Vagina (tissue), 2 donors: ENCODE results near the gene TDRKH.

Experiments used
- CTCF ChIP-seq, 3 experiments: fragments of 450-650 bp in 2 of 3; fragments of 200-600 bp in 1 of 3; sonication (generic) in 1 of 3; IDR thresholded peaks; one replicate each; pipeline ENCODE4 v1.5.1; 2017 to 2019; ENCODE audit warnings: antibody characterized with exemption in 3 of 3, mild to moderate bottlenecking in 2 of 3, moderate library complexity in 2 of 3
- POLR2A ChIP-seq, 2 donors: fragments of 450-650 bp; IDR thresholded peaks; one replicate each; pipeline ENCODE4 v1.6.1; 2017; ENCODE audit warnings: antibody characterized with exemption in 2 of 2, mild to moderate bottlenecking in 2 of 2, moderate library complexity in 2 of 2
- POLR2AphosphoS5 ChIP-seq, 2 donors: sonication (generic); formaldehyde crosslinking; IDR thresholded peaks; one replicate each; pipeline ENCODE4 v1.9.0; 2017; ENCODE audit warnings: antibody characterized with exemption in 2 of 2, mild to moderate bottlenecking in 2 of 2, low read depth in 1 of 2; ENCODE audit not compliant: insufficient read depth in 1 of 2

- TF ChIP-seq POLR2AphosphoS5 (IDR thresholded peaks at IDR 0.05; ENCODE audit: insufficient read depth in 1 of 2, low read depth in 1 of 2) = peak in 1 of 2 donors; percentile 70
- no peak for TF ChIP-seq POLR2A (IDR thresholded peaks at IDR 0.05)
- TF ChIP-seq CTCF (IDR thresholded peaks at IDR 0.05) = no peak
Observed at GRCh38 chr1:151762941-151763921, 27.1 kb downstream of the TDRKH start, which contains the start of gene MRPL9.
